ENCODE measurements around the gene CCKAR. TPM values are rescaled to one million over a fixed set of nuclear protein-coding genes. Genes with fewer than 3 reads are reported as not detected.

The CCKAR gene
- total RNA-seq, 1 experiment from 2014 or later = not detected

DNA sequence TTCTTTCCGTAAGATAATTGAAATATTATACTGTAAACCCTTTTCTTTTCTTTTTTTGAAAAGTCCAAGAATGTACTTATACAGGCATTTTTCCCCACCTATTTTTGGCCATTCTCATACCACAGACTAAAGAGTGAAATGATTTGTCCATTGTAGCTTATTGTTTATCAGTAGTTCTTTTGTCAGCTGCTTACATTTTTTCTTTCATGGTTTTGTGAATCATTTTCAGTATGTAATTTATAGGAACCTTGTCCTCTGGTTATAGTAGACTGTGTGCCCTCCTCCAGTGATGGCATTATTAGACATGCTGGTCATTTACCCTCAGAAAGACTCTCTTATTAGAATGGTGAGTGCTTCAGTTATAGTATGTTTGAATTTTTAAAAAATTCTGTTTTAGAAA lies 56.7 kb downstream of the CCKAR start:
- in situ Hi-C loops (cut with HindIII; ENCODE audit: low sequenced_read_pairs) = no loop called here
- no peak for DNase-seq (ENCODE audit: low spot score)

- DNase-seq (ENCODE audit: low spot score) = no peak
- in situ Hi-C loops (cut with HindIII; ENCODE audit: low sequenced_read_pairs) = no loop called here
Observed at GRCh38 chr4:26432419-26432818, 57.9 kb downstream of the CCKAR start.

DNA sequence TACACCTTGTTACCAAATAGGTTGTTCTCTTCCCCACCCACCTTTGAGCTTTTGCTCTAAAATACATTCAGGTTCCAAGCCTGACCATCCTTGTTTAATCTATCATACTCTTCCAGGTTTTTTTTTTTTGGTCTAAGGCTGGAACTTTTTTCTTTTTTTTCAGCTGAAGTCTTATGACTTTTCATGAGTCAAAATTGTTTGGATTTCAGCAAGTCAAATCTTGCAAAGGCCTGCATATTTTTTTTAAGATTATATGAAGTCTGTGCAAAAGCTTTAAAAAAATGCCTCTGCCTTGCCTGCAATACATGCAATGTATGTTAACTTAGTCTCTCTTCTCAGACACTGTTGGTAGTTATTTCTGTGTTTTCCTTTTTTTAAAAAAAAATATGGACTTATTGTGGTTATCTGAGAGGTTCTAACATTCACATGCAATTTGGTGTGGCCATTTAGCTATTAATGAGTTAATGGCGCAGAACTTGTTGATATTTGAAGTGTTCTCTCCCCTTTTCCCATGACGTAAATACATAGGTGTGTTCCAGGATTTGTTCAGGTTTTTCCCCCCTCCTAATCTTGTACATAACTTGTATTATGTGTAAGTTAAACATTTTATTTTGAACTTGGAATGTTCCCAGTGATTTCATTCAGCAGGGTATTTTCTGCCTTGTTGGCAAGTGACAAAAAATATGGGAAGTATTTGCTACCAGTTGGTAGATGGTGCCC lies 58.7 kb downstream of the CCKAR start:
- in situ Hi-C loops (cut with HindIII; ENCODE audit: low sequenced_read_pairs) = no loop called here

More for the DNA sequence above, 58.7 kb downstream of the CCKAR start:
- no peak for DNase-seq (ENCODE audit: low spot score)

Other genes starting within 250 kb of the CCKAR start
- gene RBPJ, start 169.5 kb downstream of the CCKAR start, total RNA-seq (2014; rRNA removed; shearing (Covaris generic)) = 207 and 336 TPM in 2 replicates
- gene TBC1D19, start 93.6 kb upstream of the CCKAR start, total RNA-seq (2014; rRNA removed; shearing (Covaris generic)) = 7.6 and 12.9 TPM in 2 replicates

Measured in G401 (cell line).